ENCODE measurements around the gene MSGN1. TPM values are rescaled to one million over a fixed set of nuclear protein-coding genes. Genes with fewer than 3 reads are reported as not detected.

MSGN1 gene
- total RNA-seq, 1 experiment from 2014 or later = not detected

- H3K9ac ChIP-seq (ENCODE audit: low read length) = no peak overlapping the region
- no peaks in the 10 kb centered on the region for H3K4me1 ChIP-seq (ENCODE audit: control insufficient read depth in 1 of 2, insufficient read depth in 2 of 2, low read length in 2 of 2)
- TF ChIP-seq SRF (IDR thresholded peaks at IDR 0.05; ENCODE audit: low read depth) (no peak), TCF7L2 (IDR thresholded peaks at IDR 0.05; ENCODE audit: borderline replicate concordance, extremely low read depth, insufficient read depth, insufficient read length) (no peak), EGR1 (IDR thresholded peaks at IDR 0.05; ENCODE audit: low read depth) (no peak), POLR2A (IDR thresholded peaks at IDR 0.05; ENCODE audit: borderline replicate concordance, extremely low read depth, insufficient read depth, insufficient read length) (no peak), MAX (IDR thresholded peaks at IDR 0.05) (no peak), CTCF (IDR thresholded peaks at IDR 0.05 in 2 of 3, conservative IDR thresholded peaks at IDR 0.05 in 1 of 3; ENCODE audit: borderline replicate concordance in 1 of 3, insufficient read depth in 1 of 3, low read depth in 2 of 3, low read length in 2 of 3) (no peak), REST (IDR thresholded peaks at IDR 0.05; ENCODE audit: low read depth) (no peak), RAD21 (IDR thresholded peaks at IDR 0.05; ENCODE audit: low read depth) (no peak), POLR2AphosphoS5 (IDR thresholded peaks at IDR 0.05; ENCODE audit: low read depth, low read length) (no peak), ELF1 (IDR thresholded peaks at IDR 0.05; ENCODE audit: borderline replicate concordance, low read depth) (no peak), EZH2 (IDR thresholded peaks at IDR 0.05) (no peak), EZH2phosphoT487 (IDR thresholded peaks at IDR 0.05; ENCODE audit: borderline replicate concordance) (no peak), CEBPB (IDR thresholded peaks at IDR 0.05; ENCODE audit: low read depth) (no peak), ZNF274 (IDR thresholded peaks at IDR 0.05; ENCODE audit: low read depth, low read length) (no peak), YY1 (IDR thresholded peaks at IDR 0.05; ENCODE audit: extremely low read depth, insufficient replicate concordance, low read depth, low read length) (no peak), SP1 (IDR thresholded peaks at IDR 0.05; ENCODE audit: low read depth) (no peak), ZBTB33 (IDR thresholded peaks at IDR 0.05; ENCODE audit: extremely low read depth, insufficient replicate concordance, low read length) (no peak), ZFX (IDR thresholded peaks at IDR 0.05) (no peak), FOSL1 (IDR thresholded peaks at IDR 0.05; ENCODE audit: low read depth) (no peak)
- intact Hi-C loops (cut with micrococcal nuclease) = no loop called here
- POLR2A ChIA-PET = no interaction called here
- no TSS peak for BruUV-seq (replicated peaks)
- H3K27me3 ChIP-seq (ENCODE audit: insufficient read depth, low read length) = peaks cover 42% of the 10 kb centered on the region
- H4K20me1 ChIP-seq (ENCODE audit: insufficient read depth) = no peaks in the 10 kb centered on the region
- ATAC-seq (no peak), DNase-seq (ENCODE audit: low read depth, low spot score) (no peak)
- CTCF ChIA-PET = no interaction called here
- no peaks in the 10 kb centered on the region for H3K36me3 ChIP-seq (ENCODE audit: control insufficient read depth in 1 of 2, insufficient read depth in 2 of 2, low read length in 2 of 2)
- H3K9me2 ChIP-seq (ENCODE audit: insufficient read depth) = no peaks in the 10 kb centered on the region
- no peak overlapping the region for H2AFZ ChIP-seq (ENCODE audit: low read depth, low read length, poor library complexity, severe bottlenecking)
- H3K9me3 ChIP-seq (ENCODE audit: control insufficient read depth in 1 of 2, insufficient read depth in 1 of 2, low read depth in 1 of 2, low read length in 2 of 2) = no peaks in the 10 kb centered on the region
- RAD21 ChIA-PET (ENCODE audit: low non-redundant PET in 1 of 2, low total read pairs in 2 of 2, uncharacterized antibody in 2 of 2, unreplicated experiment in 2 of 2) = no interaction called here
- no peak overlapping the region for H3K27ac ChIP-seq (ENCODE audit: low read depth, low read length)
- no peaks in the 10 kb centered on the region for H3K79me2 ChIP-seq (ENCODE audit: insufficient read depth, low read length)
- no peak overlapping the region for H3K4me2 ChIP-seq (ENCODE audit: low read length)
- no peak overlapping the region for H3K4me3 ChIP-seq (replicated peaks in 1 of 2; ENCODE audit: low read depth in 1 of 2, low read length in 2 of 2)
These were observed 41.8 kb downstream of the MSGN1 start for GRCh38 chr2:17858064-17858463.

Data from HCT116 (cell line).